B cell (primary cell): Measurements from ENCODE around the gene FN3K. TPM values are rescaled to one million over a fixed set of nuclear protein-coding genes. Genes with fewer than 3 reads are reported as not detected.

Source experiments
- ATAC-seq: fragments of 200-7000 bp; cut with Tn5 transposase; one replicate; pipeline ENCODE4 v1.10.0; 2021; ENCODE audit warnings: low read depth, mild to moderate bottlenecking, moderate number of reproducible peaks, moderate library complexity
- CTCF ChIA-PET: fragments of 350-600 bp; sonication (Branson Sonifier 250); formaldehyde crosslinking; loops from one replicate; lab custom pipeline; 2021; ENCODE audit warnings: antibody characterized with exemption, inconsistent platforms; lab: Charles Lee
- POLR2A ChIA-PET: fragments of 350-600 bp; sonication (Branson Sonifier 250); formaldehyde crosslinking; loops from one replicate; lab custom pipeline; 2021; ENCODE audit warnings: antibody characterized with exemption; lab: Charles Lee
- DNase-seq: peaks from one replicate; pipeline ENCODE4 v3.0.0; 2013
- H2AFZ ChIP-seq: 2 replicates; pipeline ENCODE4 v1.6.1; 2012; ENCODE audit warnings: mild to moderate bottlenecking, low read depth, low read length; ENCODE audit not compliant: insufficient read depth, poor library complexity, severe bottlenecking
- H3K27ac ChIP-seq, 2 donors: 1 replicate in 1 of 2; 2 replicates in 1 of 2; pipeline ENCODE4 v1.5.1; 2012 to 2013; ENCODE audit warnings: low read length in 2 of 2, mild to moderate bottlenecking in 2 of 2, moderate library complexity in 1 of 2
- H3K27me3 ChIP-seq, 4 experiments: fragments of 200-600 bp in 1 of 4; sonication (generic) in 1 of 4; replicated peaks in 1 of 4; 1 replicate in 2 of 4; 2 replicates in 2 of 4; pipeline versions ENCODE4 v1.6.1 to v1.7.0; 2013 to 2016; ENCODE audit warnings: low read length in 3 of 4, mild to moderate bottlenecking in 2 of 4, mixed read lengths in 1 of 4, moderate library complexity in 1 of 4; ENCODE audit not compliant: insufficient read depth in 4 of 4, control insufficient read depth in 3 of 4; ENCODE audit errors: control extremely low read depth in 1 of 4
- H3K36me3 ChIP-seq, 2 experiments: replicated peaks in 1 of 2; 1 replicate in 1 of 2; 2 replicates in 1 of 2; pipeline versions ENCODE4 v1.6.1 to v1.7.1; 2013; ENCODE audit warnings: low read length in 1 of 2; ENCODE audit not compliant: insufficient read depth in 2 of 2, control insufficient read depth in 1 of 2; ENCODE audit errors: control extremely low read depth in 1 of 2, extremely low read depth in 1 of 2
- H3K4me1 ChIP-seq, 2 donors: fragments of 200-600 bp in 1 of 2; sonication (generic) in 1 of 2; 1 replicate in 1 of 2; 2 replicates in 1 of 2; pipeline versions ENCODE4 v1.5.1 to v1.6.1; 2013 to 2017; ENCODE audit warnings: low read length in 2 of 2; ENCODE audit not compliant: control insufficient read depth in 2 of 2, insufficient read depth in 2 of 2
- H3K4me2 ChIP-seq: replicated peaks from 2 replicates; pipeline ENCODE3; 2012; ENCODE audit warnings: mild to moderate bottlenecking, low read depth, low read length; ENCODE audit not compliant: poor library complexity, severe bottlenecking
- H3K4me3 ChIP-seq, 5 experiments: fragments of 200-600 bp in 1 of 5; sonication (generic) in 1 of 5; 1 replicate in 3 of 5; 2 replicates in 2 of 5; pipeline versions ENCODE4 v1.5.1 to v1.7.0; 2011 to 2016; ENCODE audit warnings: low read length in 4 of 5, mild to moderate bottlenecking in 4 of 5, low read depth in 2 of 5, control low read depth in 1 of 5, moderate library complexity in 1 of 5; ENCODE audit not compliant: insufficient read depth in 1 of 5; ENCODE audit errors: control extremely low read depth in 1 of 5, extremely low read depth in 1 of 5
- H3K79me2 ChIP-seq: fragments of 200-600 bp; sonication (generic); one replicate; pipeline ENCODE4 v1.6.0; 2016; ENCODE audit warnings: low read length; ENCODE audit not compliant: control insufficient read depth, insufficient read depth
- H3K9ac ChIP-seq: fragments of 200-600 bp; sonication (generic); 2 replicates; pipeline ENCODE4 v1.6.1; 2017; ENCODE audit warnings: mild to moderate bottlenecking, low read length, moderate library complexity
- H3K9me3 ChIP-seq, 3 donors: one replicate each; pipeline versions ENCODE4 v1.6.1 to v1.7.1; 2013; ENCODE audit warnings: low read length in 2 of 3; ENCODE audit not compliant: control insufficient read depth in 2 of 3, insufficient read depth in 1 of 3; ENCODE audit errors: control extremely low read depth in 1 of 3
- H4K20me1 ChIP-seq: 2 replicates; pipeline ENCODE4 v1.6.0; 2012; ENCODE audit warnings: mild to moderate bottlenecking, low read length; ENCODE audit not compliant: insufficient read depth, control insufficient read depth, poor library complexity, severe bottlenecking
- H3K27ac Mint-ChIP-seq: one replicate; pipeline ENCODE4 v1.8.0; 2021; ENCODE audit warnings: mixed read lengths
- H3K27me3 Mint-ChIP-seq: one replicate; pipeline ENCODE4 v1.8.0; 2021; ENCODE audit warnings: mixed read lengths
- H3K4me1 Mint-ChIP-seq: one replicate; pipeline ENCODE4 v1.8.0; 2021; ENCODE audit warnings: mixed read lengths
- H3K4me3 Mint-ChIP-seq: one replicate; pipeline ENCODE4 v1.8.0; 2021; ENCODE audit warnings: mixed read lengths
- H3K9me3 Mint-ChIP-seq: one replicate; pipeline ENCODE4 v1.8.0; 2022; ENCODE audit warnings: mixed read lengths; ENCODE audit not compliant: insufficient read depth
- CTCF ChIP-seq: fragments of 200-600 bp; IDR thresholded peaks from one replicate; pipeline ENCODE4 v1.8.0; 2022; ENCODE audit warnings: antibody characterized with exemption, mild to moderate bottlenecking
- EZH2 ChIP-seq: IDR thresholded peaks from 2 replicates; pipeline ENCODE4 v1.6.1; 2012; ENCODE audit warnings: borderline replicate concordance, low read depth, mild to moderate bottlenecking, moderate library complexity, low read length; ENCODE audit not compliant: insufficient read depth, poor library complexity, severe bottlenecking
- WGBS: methylation state at CpG from one replicate; pipeline ENCODE4 v1.1.5; 2013; ENCODE audit warnings: missing lambda C conversion rate; ENCODE audit not compliant: insufficient coverage; 5-methylcytosine and 5-hydroxymethylcytosine counted together
- intact Hi-C: fragments of 100-400 bp; cut with micrococcal nuclease; formaldehyde crosslinking; loops from one replicate; pipeline ENCODE4 v1.10.0; 2022
- polyA plus RNA-seq: library from polyadenylated mRNA; depleted of rRNA; stranded (reverse); fragments of >200 nt; gene quantifications from 2 replicates; pipeline ENCODE4 v1.2.3, GENCODE V29; 2012
- total RNA-seq, 2 donors: library from RNA; stranded (reverse); fragments of 120-200 nt in 1 of 2; gene quantifications; 1 replicate in 1 of 2; 2 replicates in 1 of 2; pipeline versions ENCODE4 v1.2.3 to v1.2.4, GENCODE V29; 2013 to 2022

The FN3K gene
- total and polyA plus RNA-seq, 2 donors (not counting 1 experiment from before 2014, with no cell fraction given) = 1.1 to 2.6 TPM

DNA sequence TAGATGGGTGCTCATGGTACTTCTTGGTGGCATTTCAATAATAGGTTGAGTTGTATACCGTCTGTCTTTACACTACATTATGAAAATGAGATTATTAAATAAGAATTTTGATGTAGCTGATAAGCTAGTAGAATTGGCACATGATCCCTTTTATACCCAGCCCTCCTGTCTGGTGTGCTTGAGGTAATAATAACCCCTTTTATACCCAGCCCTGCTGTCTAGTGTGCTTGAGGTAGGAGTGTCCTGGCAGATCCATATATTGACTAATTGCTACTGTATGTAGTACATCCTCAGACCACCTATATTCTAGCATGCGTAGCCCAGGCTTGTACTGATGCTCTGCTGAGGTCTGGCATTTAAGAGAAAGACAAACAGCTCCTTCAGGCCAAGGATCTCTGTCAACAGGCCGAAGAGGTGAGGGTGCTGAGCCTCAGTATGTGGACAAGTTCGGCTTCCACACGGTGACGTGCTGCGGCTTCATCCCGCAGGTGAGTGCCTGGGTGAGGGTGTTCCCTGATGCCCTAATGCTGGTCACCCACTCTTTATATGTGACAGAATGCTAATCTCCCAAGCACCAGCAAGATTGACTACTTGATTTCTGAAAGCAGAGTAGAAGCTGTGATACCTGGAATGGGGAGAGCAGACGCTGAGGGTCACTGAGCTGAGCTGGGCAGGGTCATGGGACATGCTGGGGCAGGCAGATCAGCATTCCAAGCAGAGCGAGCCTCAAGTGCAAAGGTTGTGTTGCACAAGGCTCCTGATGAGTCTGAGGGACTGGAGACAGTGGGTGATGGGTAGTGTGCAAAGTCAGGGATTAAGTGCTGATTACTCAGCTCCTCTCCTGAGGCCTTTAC lies 5.7 kb downstream of the FN3K start:
- H3K27ac Mint-ChIP-seq = no peak overlapping the region
- Histone ChIP-seq H2AFZ (no peak overlapping the region), H4K20me1 (no peaks in the 10 kb centered on the region), H3K4me1 (no peaks in the 10 kb centered on the region), H3K9ac (no peak overlapping the region), H3K27me3 (peaks cover 0 to 2% (median 0%) of the 10 kb centered on the region in 4 experiments), H3K9me3 (peaks cover 0 to 22% (median 6%) of the 10 kb centered on the region in 3 donors), H3K4me3 (no peak overlapping the region), H3K36me3 (no peaks in the 10 kb centered on the region), H3K4me2 (no peak overlapping the region), H3K27ac (no peak overlapping the region), H3K79me2 (no peaks in the 10 kb centered on the region)
- 99% methylated on average over 8 of the region's 10 CpGs for WGBS
- H3K9me3 Mint-ChIP-seq = no peaks in the 10 kb centered on the region
- DNase-seq = no peak
- ChIA-PET CTCF (interaction anchor here (0.6 kb wide), 1 partner anchor 8 kb away, joined by 3 read pairs; no protein-coding TSS in a partner anchor), POLR2A (no interaction called here)
- no peak for ATAC-seq
- H3K4me3 Mint-ChIP-seq = no peak overlapping the region
- no peaks in the 10 kb centered on the region for H3K27me3 Mint-ChIP-seq
- intact Hi-C loops = no loop called here
- TF ChIP-seq CTCF (no peak), EZH2 (no peak)
- H3K4me1 Mint-ChIP-seq = peaks cover under 1% of the 10 kb centered on the region
